ENCODE measurements around the gene PTGER1.

- TF ChIP-seq CTCF (IDR thresholded peaks at IDR 0.05) (peak; percentile 14), EZH2 (IDR thresholded peaks at IDR 0.05; ENCODE audit: borderline replicate concordance, insufficient read depth, low read depth, low read length, poor library complexity, severe bottlenecking) (no peak)
Measured at GRCh38 chr19:14433554-14434501, 41.3 kb downstream of the PTGER1 start.
